ENCODE measurements around the gene DNAL4. TPM values are rescaled to one million over a fixed set of nuclear protein-coding genes. Genes with fewer than 3 reads are reported as not detected.

DNAL4 gene, protein sequence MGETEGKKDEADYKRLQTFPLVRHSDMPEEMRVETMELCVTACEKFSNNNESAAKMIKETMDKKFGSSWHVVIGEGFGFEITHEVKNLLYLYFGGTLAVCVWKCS
- 1 to 10 TPM; 6.7 to 7.4 TPM for total RNA-seq

DNA sequence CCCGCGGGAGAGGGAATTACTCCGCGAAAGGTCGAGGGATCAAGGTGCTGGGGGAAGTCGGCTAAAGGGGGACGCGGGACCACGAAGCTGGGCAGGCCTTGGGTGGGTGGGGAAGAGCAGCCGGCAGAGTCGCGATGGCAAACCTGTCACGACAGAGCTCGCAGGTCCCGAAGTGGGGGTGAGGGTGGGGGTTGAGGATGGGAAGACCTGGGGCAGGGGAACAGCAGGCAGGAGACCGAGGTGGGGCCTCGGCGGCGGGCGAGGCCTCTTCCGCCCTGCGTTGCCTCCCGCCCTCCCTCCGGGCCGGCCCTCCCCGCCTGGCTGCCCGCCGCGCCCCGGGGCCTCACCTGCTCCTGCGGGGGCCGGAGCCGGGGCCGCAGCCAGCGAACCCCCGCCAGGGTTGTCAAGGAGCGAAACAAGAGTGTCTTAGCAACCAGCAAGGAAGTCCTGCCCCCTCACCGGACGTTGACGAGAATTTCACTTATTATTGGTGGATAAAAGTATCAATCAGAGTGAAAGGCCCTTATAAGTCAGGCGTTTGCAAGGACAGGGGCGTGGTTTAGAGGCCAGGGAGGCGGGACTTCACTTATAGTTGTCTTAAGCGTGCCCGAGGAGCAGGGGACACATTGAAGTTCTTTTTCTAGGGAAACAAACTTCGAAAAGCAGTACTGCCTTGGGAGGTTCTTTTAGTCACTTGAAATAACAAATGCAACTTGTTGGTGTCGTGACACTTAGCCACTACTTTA lies at the start of gene DNAL4:
Gene DNAL4, minus strand, starts transcription at position 423 of the 746 bp plus-strand sequence. CDS start 11,412 bp downstream, outside the sequence.
- Mint-ChIP-seq H3K4me1 (peaks cover 21% of the 10 kb centered on the region), H3K36me3 (no peaks in the 10 kb centered on the region), H3K27ac (peak within 1 kb of the TSS; percentile 72), H3K9me3 (peaks cover under 1% of the 10 kb centered on the region), H3K4me3 (peak within 1 kb of the TSS; percentile 83), H3K27me3 (no peaks in the 10 kb centered on the region)
- DNase-seq = peak; percentile 88

DNA sequence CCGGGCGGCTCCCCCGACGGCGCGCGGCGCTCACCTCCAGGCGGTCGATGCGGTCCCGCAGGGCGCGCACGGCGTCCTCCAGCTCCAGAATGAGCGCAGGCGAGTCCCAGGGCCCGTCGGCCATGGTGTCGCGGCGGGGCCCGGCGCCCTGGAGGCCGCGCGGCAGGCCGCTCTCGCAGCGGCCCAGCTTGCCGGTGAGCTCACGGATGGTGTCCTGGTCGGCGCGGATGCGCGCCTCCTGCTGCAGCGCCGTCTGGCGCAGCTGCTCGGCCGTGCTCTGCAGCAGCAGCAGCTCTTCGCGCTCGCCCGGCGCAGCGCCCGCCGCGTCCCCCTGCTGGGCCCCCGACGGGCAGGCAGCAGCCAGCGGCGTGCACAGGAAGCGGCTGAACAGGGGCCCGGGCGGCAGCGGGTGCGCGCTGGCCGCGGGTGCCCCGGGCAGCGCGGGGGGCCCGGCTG lies 49.3 kb upstream of the DNAL4 start:
- H3K4me3 Mint-ChIP-seq = no peak overlapping the region
- H3K9me3 Mint-ChIP-seq = no peaks in the 10 kb centered on the region
- H3K36me3 Mint-ChIP-seq = no peaks in the 10 kb centered on the region
- no peak overlapping the region for H3K27ac Mint-ChIP-seq
- peaks cover 28% of the 10 kb centered on the region for H3K27me3 Mint-ChIP-seq
- H3K4me1 Mint-ChIP-seq = peaks cover 15% of the 10 kb centered on the region
- DNase-seq = peak; percentile 78

DNA sequence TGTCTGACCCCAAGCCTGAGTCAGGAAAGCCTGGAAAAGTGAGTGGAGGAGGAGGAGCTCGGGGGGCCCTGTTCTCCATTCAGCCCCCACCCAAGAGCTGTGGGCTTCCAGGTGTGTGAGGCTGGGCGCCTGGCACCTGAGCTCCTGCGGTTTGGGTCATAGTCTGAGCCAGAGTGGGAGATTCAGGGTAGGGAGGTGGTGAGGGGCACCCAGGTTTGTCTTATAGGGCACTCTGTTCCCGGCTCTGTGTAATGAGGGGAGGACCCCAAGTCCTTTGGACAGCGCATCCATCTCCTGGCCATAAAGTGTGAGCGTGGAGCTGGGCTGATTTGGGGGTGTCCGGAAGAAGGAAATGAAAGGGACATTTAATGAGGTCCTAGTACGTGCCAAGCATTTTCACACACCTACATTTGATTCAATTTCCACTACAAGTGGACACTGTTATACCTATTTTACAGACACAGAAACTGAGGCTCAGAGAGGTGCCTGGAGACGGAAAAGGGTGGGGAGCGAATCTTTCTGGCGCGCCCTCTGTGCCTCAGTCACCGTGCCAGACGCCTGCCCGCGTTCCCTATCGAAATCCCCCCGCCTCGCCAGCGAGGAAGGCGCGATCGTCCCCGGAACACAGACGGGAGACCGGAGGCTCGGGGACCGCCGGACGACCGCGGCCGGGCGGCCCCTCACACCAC lies 48.7 kb upstream of the DNAL4 start:
- no peak for DNase-seq
- Mint-ChIP-seq H3K27ac (no peak overlapping the region), H3K9me3 (no peaks in the 10 kb centered on the region), H3K4me3 (peak overlapping the region; percentile 77), H3K36me3 (no peaks in the 10 kb centered on the region), H3K4me1 (peaks cover 15% of the 10 kb centered on the region), H3K27me3 (peaks cover 28% of the 10 kb centered on the region)

DNA sequence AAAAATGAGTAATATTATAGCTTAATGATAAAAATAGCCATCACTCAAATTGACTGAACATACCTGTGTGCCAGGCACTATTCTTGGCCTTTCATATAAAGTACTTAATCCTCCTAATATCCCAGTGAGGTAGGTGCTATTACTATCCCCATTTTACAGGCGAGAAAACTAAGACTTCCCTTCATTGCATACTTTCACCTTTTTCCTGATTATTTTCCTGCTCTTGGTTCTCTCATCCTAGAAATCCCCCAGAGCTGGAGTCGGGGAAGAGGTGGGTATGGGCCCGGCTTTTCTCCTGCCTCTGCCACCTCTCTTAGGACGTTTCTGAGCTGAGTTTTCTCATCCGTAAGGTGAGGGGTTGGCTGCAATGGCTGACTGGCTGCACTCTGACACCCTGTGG lies 47.7 kb upstream of the DNAL4 start:
- Mint-ChIP-seq H3K27me3 (peaks cover 24% of the 10 kb centered on the region), H3K36me3 (no peaks in the 10 kb centered on the region), H3K9me3 (no peaks in the 10 kb centered on the region), H3K27ac (no peak overlapping the region), H3K4me3 (no peak overlapping the region), H3K4me1 (peaks cover 15% of the 10 kb centered on the region)
- DNase-seq = no peak

DNA sequence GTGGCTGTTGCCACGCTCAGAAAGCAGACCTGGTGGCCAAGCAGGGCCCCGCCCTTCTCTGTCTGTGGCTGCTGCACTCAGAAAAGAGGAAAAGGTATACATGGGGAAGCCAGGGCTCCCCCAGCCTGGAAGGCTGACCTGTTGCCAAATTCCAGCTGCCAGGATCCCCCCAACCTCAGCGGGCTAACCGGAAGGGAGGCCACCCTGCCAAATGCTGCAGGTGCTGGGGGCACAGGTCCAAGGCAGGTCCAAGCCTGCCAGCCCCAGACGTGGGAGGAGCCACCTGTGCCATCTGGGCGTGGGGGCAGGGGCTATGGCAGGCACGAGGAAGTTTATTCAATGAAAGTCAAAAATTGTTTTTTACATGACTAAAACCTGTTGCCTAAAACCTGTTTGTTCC lies 47.3 kb upstream of the DNAL4 start:
- H3K27me3 Mint-ChIP-seq = peaks cover 22% of the 10 kb centered on the region
- DNase-seq = no peak
- H3K9me3 Mint-ChIP-seq = no peaks in the 10 kb centered on the region
- H3K4me1 Mint-ChIP-seq = peaks cover 15% of the 10 kb centered on the region
- H3K4me3 Mint-ChIP-seq = no peak overlapping the region
- no peaks in the 10 kb centered on the region for H3K36me3 Mint-ChIP-seq
- no peak overlapping the region for H3K27ac Mint-ChIP-seq

DNA sequence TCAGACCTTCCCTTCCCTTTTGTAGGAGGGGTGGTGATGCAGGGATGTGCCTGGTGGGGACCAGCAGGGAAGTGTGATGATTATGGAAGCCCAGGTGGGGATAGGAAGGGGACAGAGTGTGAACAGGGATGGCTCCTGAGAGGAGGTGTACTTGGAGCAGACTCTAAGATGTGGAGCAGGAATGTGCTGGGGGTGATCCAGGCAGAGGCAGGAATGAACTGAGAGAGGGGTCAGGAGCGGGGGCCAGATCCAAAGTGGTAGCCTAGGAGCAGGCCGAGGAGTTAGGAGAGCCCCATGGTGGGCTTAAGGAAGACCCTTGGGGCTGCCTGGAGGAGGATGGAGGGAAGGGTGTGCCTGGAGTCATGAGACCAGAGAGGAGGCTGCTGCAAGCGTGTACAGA lies 46.2 kb upstream of the DNAL4 start:
- DNase-seq = no peak
- Mint-ChIP-seq H3K27ac (no peak overlapping the region), H3K9me3 (no peaks in the 10 kb centered on the region), H3K36me3 (no peaks in the 10 kb centered on the region), H3K27me3 (peaks cover 18% of the 10 kb centered on the region), H3K4me3 (no peak overlapping the region), H3K4me1 (peaks cover 15% of the 10 kb centered on the region)

DNA sequence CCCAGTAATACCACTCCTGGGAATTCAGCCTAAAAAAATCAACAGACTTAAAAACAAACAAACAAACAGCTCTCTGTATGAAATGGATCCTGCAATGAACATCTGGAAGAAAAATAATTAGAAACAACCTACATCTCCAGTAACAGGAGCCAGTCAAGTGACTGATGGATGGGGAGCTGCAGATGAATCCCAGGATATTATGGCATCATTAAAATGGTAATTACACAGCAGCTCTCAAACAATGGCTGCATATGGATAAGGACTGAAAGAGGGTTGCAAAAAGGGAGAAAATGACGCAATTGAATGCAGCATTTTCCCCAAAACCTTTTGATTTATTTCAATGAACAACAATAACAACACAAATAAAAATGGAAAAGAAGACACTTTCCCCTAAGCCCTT lies 45.7 kb upstream of the DNAL4 start:
- H3K36me3 Mint-ChIP-seq = no peaks in the 10 kb centered on the region
- DNase-seq = no peak
- H3K4me3 Mint-ChIP-seq = no peak overlapping the region
- no peaks in the 10 kb centered on the region for H3K9me3 Mint-ChIP-seq
- peaks cover 15% of the 10 kb centered on the region for H3K4me1 Mint-ChIP-seq
- no peak overlapping the region for H3K27ac Mint-ChIP-seq
- H3K27me3 Mint-ChIP-seq = peaks cover 14% of the 10 kb centered on the region

DNA sequence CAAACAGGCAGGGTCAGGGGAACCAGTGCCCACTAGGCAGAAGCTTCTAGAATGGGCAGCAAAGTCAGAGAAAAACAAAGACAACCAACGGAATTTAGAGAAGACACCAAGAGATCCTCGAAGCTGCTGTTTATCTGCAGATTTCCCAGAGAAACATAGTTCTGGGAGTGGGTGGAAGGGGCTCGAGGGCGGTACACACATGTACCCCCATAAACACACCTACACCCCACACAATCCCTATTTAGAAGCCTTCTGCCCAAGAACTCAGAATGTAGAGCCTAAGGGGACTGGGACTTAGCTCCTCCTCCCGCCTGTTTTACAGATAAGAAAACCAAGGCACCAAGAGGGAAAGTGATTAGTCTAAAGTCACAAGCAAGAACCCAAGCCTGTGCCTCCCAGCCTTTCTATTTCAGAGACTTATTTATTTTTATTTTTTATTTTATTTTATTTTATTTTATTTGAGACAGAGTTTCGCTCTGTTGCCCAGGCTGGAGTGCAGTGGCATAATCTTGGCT lies 43.5 kb upstream of the DNAL4 start:
- no peaks in the 10 kb centered on the region for H3K36me3 Mint-ChIP-seq
- no peak overlapping the region for H3K27ac Mint-ChIP-seq
- DNase-seq = no peak
- H3K9me3 Mint-ChIP-seq = no peaks in the 10 kb centered on the region
- peaks cover 4% of the 10 kb centered on the region for H3K27me3 Mint-ChIP-seq
- no peak overlapping the region for H3K4me3 Mint-ChIP-seq
- H3K4me1 Mint-ChIP-seq = peaks cover 9% of the 10 kb centered on the region

DNA sequence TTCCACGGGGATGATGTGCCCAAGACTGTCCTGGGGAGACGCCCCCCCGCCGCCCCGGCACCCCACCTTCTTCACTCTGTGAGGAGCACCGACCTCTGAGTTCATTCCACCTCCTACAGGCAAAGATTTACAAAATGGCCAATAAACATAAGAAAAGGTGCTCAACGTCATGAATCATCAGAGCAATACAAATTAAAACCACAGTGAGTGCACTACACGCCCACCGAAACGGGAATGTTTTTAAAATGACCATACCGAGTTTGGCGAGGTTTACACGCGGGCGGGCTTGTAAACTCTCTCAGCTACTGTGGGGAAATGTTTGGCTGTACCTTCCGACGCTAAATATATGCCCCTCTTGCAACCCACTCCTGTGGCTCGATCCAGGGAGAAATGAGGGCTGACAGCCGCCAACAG lies 42.0 kb upstream of the DNAL4 start:
- no peak overlapping the region for H3K27ac Mint-ChIP-seq
- no peaks in the 10 kb centered on the region for H3K27me3 Mint-ChIP-seq
- H3K36me3 Mint-ChIP-seq = no peaks in the 10 kb centered on the region
- no peak overlapping the region for H3K4me3 Mint-ChIP-seq
- H3K9me3 Mint-ChIP-seq = no peaks in the 10 kb centered on the region
- DNase-seq = no peak
- peaks cover 5% of the 10 kb centered on the region for H3K4me1 Mint-ChIP-seq

DNA sequence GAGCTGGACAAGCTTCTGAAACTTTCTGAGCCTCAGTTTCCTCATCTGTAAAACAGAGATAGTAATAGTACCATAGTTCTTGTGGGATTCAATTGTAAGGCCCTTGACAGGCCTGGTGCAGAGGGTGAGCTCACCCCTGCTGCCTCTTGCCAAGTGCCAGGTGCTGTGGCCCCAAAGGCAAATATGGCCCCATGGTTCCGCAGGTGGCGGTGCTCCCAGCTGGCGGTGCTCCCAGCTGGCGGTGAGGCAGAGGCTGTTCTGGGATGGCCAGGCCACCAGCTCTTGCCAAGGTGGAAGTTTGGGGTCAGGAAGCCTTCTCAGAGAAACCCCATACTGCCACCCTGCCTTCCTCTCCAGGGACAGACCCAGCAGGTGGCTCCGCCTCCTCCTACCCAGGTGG lies 41.0 kb upstream of the DNAL4 start:
- H3K36me3 Mint-ChIP-seq = no peaks in the 10 kb centered on the region
- no peak for DNase-seq
- H3K9me3 Mint-ChIP-seq = no peaks in the 10 kb centered on the region
- no peak overlapping the region for H3K4me3 Mint-ChIP-seq
- H3K4me1 Mint-ChIP-seq = peaks cover 2% of the 10 kb centered on the region
- H3K27ac Mint-ChIP-seq = no peak overlapping the region
- H3K27me3 Mint-ChIP-seq = no peaks in the 10 kb centered on the region

DNA sequence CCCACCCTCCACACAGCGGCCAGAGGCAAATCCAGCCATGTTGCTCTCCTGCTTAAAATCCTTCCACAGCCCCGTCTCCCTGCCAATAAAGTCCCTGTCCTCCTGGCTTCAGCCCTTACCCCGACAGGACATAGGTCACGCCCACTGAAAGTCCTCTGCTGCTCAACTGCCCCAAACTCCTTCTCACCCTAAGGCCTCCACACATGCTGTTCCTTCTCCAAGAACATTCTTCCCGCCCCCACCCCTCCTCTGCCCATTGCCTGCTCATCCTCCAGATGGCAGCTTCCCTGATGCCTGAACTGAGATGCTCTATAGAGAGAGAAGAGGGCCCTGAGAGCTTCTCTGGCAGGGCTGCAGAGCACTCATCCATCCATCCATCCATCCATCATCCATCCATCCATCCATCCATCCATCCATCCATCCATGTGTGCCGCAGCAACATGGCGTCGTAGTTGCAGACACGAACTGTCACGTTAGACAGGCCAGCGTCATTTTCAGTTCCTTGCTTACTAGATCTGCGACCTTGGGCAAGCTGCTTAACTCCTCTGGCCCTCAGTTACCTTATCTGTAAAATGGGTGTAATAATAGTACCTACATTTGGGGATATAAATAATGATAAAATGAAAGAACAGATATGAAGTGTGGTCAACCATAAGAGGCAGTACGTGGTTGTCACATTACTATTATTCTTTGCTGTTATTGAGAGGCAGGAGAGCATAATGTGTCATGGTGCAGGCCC lies 40.4 kb upstream of the DNAL4 start:
- no peak overlapping the region for H3K27ac Mint-ChIP-seq
- H3K4me3 Mint-ChIP-seq = no peak overlapping the region
- no peaks in the 10 kb centered on the region for H3K27me3 Mint-ChIP-seq
- no peaks in the 10 kb centered on the region for H3K36me3 Mint-ChIP-seq
- H3K9me3 Mint-ChIP-seq = no peaks in the 10 kb centered on the region
- peaks cover 2% of the 10 kb centered on the region for H3K4me1 Mint-ChIP-seq
- no peak for DNase-seq

DNA sequence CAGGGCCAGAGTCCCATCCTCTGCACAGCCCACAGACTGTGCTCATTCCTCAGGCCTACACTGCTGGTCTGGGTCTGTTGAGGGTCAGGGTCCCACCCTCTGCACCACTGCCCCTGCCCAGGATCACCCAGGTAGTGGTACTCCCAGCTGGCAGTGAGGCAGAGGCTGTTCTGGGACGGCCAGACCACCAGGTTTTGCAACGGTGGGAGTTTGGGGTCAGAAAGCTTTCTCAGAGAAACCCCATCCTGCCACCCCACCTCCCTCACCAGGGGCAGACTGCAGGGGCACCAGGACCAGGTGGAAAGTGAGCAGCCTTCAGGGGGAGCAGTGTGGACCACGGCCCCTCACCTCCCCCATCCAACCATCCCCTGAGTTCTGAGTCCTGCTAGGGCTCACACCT lies 39.1 kb upstream of the DNAL4 start:
- Mint-ChIP-seq H3K27me3 (no peaks in the 10 kb centered on the region), H3K27ac (no peak overlapping the region), H3K9me3 (no peaks in the 10 kb centered on the region), H3K4me1 (no peaks in the 10 kb centered on the region), H3K4me3 (no peak overlapping the region), H3K36me3 (no peaks in the 10 kb centered on the region)
- no peak for DNase-seq

DNA sequence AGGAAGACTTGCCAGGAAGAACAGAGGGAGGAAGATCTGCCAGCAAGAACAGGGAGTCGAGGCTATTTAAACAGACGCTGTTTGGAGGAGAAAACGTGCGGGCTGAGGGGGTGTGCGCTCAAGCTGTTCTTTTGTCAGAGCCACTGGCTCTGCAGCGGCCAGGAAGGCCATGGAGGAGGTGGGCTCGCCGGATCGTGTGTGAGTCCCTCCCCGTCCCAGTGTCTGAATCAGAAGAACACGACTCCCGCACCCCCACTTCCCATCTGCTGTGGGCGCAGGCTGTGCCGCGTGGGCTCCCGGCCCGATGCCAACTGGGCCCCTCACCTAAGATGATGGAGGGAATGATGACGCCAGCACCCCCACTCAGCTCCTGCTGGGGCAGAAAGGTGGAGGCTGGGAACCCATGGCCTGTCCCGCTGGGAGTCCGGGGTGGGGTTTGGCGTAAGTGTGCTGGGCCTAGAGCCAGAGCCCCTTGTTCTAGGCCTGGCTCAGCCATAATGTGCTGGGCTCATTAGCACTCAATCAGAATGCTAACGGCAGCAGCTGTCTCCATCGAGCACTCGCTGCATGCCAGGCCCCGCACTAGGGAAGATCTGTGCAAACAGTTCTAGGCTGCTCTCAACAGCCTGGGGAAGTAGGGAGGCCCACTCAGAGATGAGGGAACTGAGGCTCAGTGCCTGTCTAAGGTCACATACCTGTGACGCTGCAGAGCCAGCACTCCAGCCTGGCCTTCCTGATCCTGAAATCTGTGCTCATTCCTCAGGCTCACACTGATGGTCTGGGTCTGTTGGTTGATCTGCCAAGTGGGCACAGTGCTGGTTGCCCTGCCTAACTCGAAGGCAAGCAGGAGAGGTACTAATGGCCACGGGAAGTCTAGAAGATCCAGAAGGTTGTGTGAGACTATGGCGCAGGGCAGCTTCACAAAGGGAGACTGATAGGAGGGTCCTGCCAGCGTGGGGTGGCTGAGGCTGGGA lies 38.3 kb upstream of the DNAL4 start:
- no peaks in the 10 kb centered on the region for H3K36me3 Mint-ChIP-seq
- H3K27ac Mint-ChIP-seq = no peak overlapping the region
- no peak for DNase-seq
- no peak overlapping the region for H3K4me3 Mint-ChIP-seq
- no peaks in the 10 kb centered on the region for H3K27me3 Mint-ChIP-seq
- H3K4me1 Mint-ChIP-seq = no peaks in the 10 kb centered on the region
- H3K9me3 Mint-ChIP-seq = no peaks in the 10 kb centered on the region
